ENCODE results near the gene VSIG1.

The VSIG1 gene

GRCh38 chrX:108044554-108045256, at the start of gene VSIG1:
TSS of gene VSIG1 (plus strand) at chrX:108045065. CDS start at chrX:108045131, 66 bp downstream.
- TF ChIP-seq CTCF (IDR thresholded peaks at IDR 0.05; ENCODE audit: low read depth, low read length) = no peak
- no peak within 1 kb of the TSS for H3K4me3 ChIP-seq (replicated peaks in 1 of 2; ENCODE audit: low read depth in 2 of 2, low read length in 2 of 2)
- DNase-seq (ENCODE audit: low read depth in 2 of 2) = no peak

GRCh38 chrX:107996124-107996523, 48.7 kb upstream of the VSIG1 start:
- H3K4me3 ChIP-seq (replicated peaks in 1 of 2; ENCODE audit: low read depth in 2 of 2, low read length in 2 of 2) = no peak overlapping the region
- TF ChIP-seq CTCF (IDR thresholded peaks at IDR 0.05; ENCODE audit: low read depth, low read length) = no peak
- DNase-seq (ENCODE audit: low read depth in 2 of 2) = no peak

- peak; percentile 11 to 31 for DNase-seq (ENCODE audit: low read depth in 2 of 2)
- no peak overlapping the region for H3K4me3 ChIP-seq (replicated peaks in 1 of 2; ENCODE audit: low read depth in 2 of 2, low read length in 2 of 2)
- no peak for TF ChIP-seq CTCF (IDR thresholded peaks at IDR 0.05; ENCODE audit: low read depth, low read length)
Measured at GRCh38 chrX:108000751-108001150, 44.1 kb upstream of the VSIG1 start.

- no peak overlapping the region for H3K4me3 ChIP-seq (replicated peaks in 1 of 2; ENCODE audit: low read depth in 2 of 2, low read length in 2 of 2)
- peak; percentile 60 for TF ChIP-seq CTCF (IDR thresholded peaks at IDR 0.05; ENCODE audit: low read depth, low read length)
- peak; percentile 67 for DNase-seq (ENCODE audit: low read depth in 2 of 2)
Measured at GRCh38 chrX:108001218-108001814, 43.5 kb upstream of the VSIG1 start.

GRCh38 chrX:108018656-108019381, 26.0 kb upstream of the VSIG1 start:
- no peak for DNase-seq (ENCODE audit: low read depth in 2 of 2)
- no peak overlapping the region for H3K4me3 ChIP-seq (replicated peaks in 1 of 2; ENCODE audit: low read depth in 2 of 2, low read length in 2 of 2)
- TF ChIP-seq CTCF (IDR thresholded peaks at IDR 0.05; ENCODE audit: low read depth, low read length) = no peak

GRCh38 chrX:108019382-108019875, 25.4 kb upstream of the VSIG1 start:
- H3K4me3 ChIP-seq (replicated peaks in 1 of 2; ENCODE audit: low read depth in 2 of 2, low read length in 2 of 2) = no peak overlapping the region
- DNase-seq (ENCODE audit: low read depth in 2 of 2) = no peak
- TF ChIP-seq CTCF (IDR thresholded peaks at IDR 0.05; ENCODE audit: low read depth, low read length) = no peak
